ENCODE measurements around the gene SLC9A9.

The SLC9A9 gene

GRCh38 chr3:143266927-143267326 lies 581.3 kb downstream of the SLC9A9 start:
- FAIRE-seq: no peak

GRCh38 chr3:143266511-143266910 lies 581.8 kb downstream of the SLC9A9 start:
- FAIRE-seq: no peak

GRCh38 chr3:143265501-143266070 lies 582.7 kb downstream of the SLC9A9 start:
- no peak for FAIRE-seq

GRCh38 chr3:143263852-143264513 lies 584.3 kb downstream of the SLC9A9 start:
- FAIRE-seq: no peak

- no peak for FAIRE-seq
Measured at GRCh38 chr3:143261848-143262247, 586.4 kb downstream of the SLC9A9 start.

GRCh38 chr3:143258692-143259091 lies 589.6 kb downstream of the SLC9A9 start:
- FAIRE-seq: no peak

GRCh38 chr3:143256416-143256815 lies 591.9 kb downstream of the SLC9A9 start:
- no peak for FAIRE-seq

GRCh38 chr3:143255739-143256138 lies 592.5 kb downstream of the SLC9A9 start:
- FAIRE-seq: no peak

- FAIRE-seq: no peak
Measured at GRCh38 chr3:143252931-143253330, 595.3 kb downstream of the SLC9A9 start.

GRCh38 chr3:143249014-143249413 lies 599.3 kb downstream of the SLC9A9 start:
- FAIRE-seq: no peak

- no peak for FAIRE-seq
Measured at GRCh38 chr3:143247073-143247472, 601.2 kb downstream of the SLC9A9 start.

GRCh38 chr3:143245692-143246091 lies 602.6 kb downstream of the SLC9A9 start:
- FAIRE-seq: no peak

GRCh38 chr3:143244516-143245063 lies 603.7 kb downstream of the SLC9A9 start:
- FAIRE-seq: no peak

GRCh38 chr3:143243686-143244085 lies 604.6 kb downstream of the SLC9A9 start:
- FAIRE-seq: no peak

GRCh38 chr3:143242691-143243090 lies 605.6 kb downstream of the SLC9A9 start:
- no peak for FAIRE-seq

- no peak for FAIRE-seq
Measured at GRCh38 chr3:143242101-143242500, 606.2 kb downstream of the SLC9A9 start.

- no peak for FAIRE-seq
Measured at GRCh38 chr3:143241481-143241951, 606.8 kb downstream of the SLC9A9 start.

- no peak for FAIRE-seq
Measured at GRCh38 chr3:143240886-143241285, 607.4 kb downstream of the SLC9A9 start.

- no peak for FAIRE-seq
Measured at GRCh38 chr3:143239031-143239430, 609.2 kb downstream of the SLC9A9 start.

GRCh38 chr3:143237077-143237627 lies 611.1 kb downstream of the SLC9A9 start:
- FAIRE-seq: no peak

GRCh38 chr3:143236226-143236964 lies 611.9 kb downstream of the SLC9A9 start:
- peak; percentile 82 for FAIRE-seq

- no peak for FAIRE-seq
Measured at GRCh38 chr3:143235614-143236204, 612.6 kb downstream of the SLC9A9 start.

- FAIRE-seq: no peak
Measured at GRCh38 chr3:143234526-143234925, 613.7 kb downstream of the SLC9A9 start.

Measured in islet of Langerhans (tissue), 1 donor.